Glomerular visceral epithelial cell (primary cell): ENCODE measurements around the gene CYP27A1.
"Not testable (repeated sequence)": the region's sequence is repeated elsewhere in the genome, so short reads cannot be mapped to it uniquely, and the experiment has no call there.

Source experiments
- DNase-seq: peaks from one replicate; pipeline ENCODE4 v3.0.0-alpha.2; 2016; ENCODE audit errors: extremely low spot score

CYP27A1 gene

GRCh38 chr2:218781691-218782527, at the start of gene CYP27A1:
Gene CYP27A1 (plus strand): TSS chr2:218782147. CDS start chr2:218782183, 36 bp downstream.
- DNase-seq: peak; percentile 65

GRCh38 chr2:218732761-218733158, 49.2 kb upstream of the CYP27A1 start:
- DNase-seq: no peak

DNA sequence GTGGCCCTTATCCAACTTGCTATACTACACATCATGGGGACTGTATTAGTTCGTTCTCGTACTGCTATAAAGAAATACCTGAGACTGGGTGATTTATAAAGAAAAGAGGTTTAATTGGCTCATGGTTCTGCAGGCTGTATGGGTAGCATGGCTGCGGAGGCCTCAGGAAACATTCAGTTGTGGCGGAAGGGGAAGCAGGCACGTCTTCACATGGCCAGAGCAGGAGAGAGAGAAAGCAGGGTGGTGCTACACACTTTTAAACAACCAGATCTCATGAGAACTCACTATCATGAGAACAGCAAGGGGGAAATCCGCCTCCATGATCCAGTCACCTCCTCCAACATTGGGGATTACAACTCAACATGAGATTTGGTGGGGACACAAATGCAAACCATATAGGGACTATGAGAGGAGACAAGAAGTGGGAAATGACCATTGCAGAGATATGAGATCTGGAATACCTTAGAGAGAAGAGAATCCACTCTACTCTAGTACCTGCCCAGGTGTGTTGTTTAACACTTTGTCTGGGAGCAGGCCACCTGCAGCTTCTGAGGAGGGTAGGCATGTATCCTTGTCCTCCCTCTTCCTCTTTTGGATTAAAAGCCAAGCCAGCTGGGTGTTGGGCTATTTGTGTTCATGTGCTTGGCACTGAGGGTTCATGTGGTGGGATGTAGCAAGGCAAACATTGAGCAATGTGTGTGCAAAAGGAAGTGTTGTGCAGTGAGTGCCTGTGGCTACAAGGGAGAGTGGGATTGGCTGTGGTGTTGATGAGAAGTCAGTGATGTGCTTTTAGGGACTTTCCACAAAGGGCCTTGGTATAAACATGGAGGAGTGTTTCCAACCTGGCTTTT, 48.6 kb upstream of the CYP27A1 start:
- peak; percentile 64 for DNase-seq

DNA sequence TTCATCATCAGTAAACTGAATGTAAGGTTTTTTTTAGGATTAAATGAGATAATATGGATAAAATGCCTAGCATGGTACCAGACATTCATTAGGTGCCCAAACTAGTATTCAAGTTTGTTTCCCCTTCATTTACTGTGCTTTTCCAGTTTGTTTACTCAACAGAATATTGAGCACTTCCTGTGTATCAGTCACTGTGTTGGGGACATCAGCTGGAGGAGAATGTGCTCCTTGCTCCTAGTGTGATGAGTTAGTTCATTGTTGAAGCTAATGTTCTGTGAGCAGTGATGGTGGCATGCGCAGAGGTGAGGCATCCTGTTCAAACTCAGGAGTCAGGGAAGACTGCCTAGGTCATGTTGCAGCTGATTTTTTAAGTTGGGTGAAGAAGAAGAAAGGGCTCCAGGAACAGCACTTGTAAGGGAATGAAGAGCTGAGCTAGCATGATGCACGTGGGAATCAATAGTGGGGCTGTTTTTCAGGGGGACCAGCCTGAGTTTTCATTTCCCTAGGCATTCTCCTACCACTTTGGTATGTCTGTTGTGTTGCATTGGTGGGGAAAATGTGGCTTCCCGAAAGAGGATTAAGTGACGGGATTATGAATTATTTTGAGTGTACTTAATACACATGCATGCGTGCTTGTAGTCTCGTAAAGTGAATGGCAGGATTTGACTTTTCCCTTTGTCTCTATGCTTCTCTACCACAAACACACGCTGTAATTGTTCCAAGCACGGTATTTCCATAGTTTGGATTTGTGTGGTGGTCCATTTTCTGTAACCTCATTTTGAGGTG, 47.6 kb upstream of the CYP27A1 start:
- DNase-seq: no peak

DNA sequence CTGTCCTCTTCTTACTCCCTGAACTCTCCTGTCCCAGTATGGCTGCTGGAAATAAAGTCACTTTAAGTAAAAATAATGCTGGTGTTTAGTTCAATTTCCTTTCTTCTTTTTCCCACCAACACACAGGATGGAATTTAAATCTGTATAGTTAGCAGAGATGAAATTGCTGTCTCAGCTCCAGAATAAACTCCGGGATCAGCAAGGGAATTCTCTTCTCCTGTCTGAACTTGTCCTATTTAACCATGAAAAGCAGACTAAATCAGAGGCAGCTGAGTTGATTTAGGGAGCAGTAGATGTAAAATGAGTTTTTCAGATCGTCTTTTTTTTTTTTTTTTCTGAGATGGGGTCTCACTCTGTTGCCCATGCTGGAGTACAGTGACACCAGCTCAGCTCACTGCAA, 45.4 kb upstream of the CYP27A1 start:
- no peak for DNase-seq

GRCh38 chr2:218743068-218743467, 38.9 kb upstream of the CYP27A1 start:
- DNase-seq: no peak

- no peak for DNase-seq
Observed at GRCh38 chr2:218744615-218745014, 37.3 kb upstream of the CYP27A1 start.

GRCh38 chr2:218745160-218745558, 36.8 kb upstream of the CYP27A1 start:
- no peak for DNase-seq

DNA sequence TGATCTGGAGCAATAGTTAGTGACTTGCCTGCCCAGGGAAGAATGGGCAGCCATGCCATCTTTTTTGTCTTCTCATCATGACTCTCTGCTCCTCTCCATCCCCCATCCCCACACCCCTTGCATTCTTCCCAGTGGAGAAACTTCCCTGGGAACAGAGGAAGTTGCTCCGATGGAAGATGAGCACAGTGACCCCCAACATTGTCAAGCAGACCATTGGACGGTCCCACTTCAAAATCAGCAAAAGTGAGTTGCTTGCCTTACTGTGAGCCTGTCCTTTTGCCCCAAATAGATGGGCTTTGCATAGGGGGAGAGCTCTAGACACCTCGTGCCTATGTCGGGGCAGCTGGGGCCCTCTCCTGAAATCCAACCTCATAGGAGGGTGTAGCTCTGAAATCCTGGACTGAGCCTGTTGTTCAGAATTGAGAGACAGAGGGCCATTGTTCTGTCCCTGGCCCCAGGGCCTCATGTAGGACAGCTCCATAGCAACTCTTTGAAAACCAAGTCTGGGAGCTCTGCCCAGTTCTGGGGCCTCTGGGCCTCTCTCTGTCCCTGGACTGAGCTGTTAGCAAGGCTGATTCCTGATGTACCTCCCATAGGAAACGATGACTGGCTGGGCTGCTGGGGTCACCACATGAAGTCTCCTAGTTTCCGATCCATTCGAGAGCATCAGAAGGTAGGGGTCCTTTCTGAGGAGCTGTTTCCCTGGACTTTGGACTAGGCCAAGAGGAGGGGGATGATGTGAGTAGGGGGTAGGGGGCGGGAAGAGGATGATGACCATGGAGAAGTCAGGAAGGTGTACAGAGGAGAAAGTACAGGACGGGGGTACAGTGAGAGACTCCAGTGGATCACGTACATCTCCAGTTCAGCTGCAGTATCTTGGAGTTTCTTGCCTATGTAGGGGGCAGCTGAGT, 36.1 kb upstream of the CYP27A1 start:
- DNase-seq: no peak

- DNase-seq: no peak
Observed at GRCh38 chr2:218746470-218746795, 35.5 kb upstream of the CYP27A1 start.

DNA sequence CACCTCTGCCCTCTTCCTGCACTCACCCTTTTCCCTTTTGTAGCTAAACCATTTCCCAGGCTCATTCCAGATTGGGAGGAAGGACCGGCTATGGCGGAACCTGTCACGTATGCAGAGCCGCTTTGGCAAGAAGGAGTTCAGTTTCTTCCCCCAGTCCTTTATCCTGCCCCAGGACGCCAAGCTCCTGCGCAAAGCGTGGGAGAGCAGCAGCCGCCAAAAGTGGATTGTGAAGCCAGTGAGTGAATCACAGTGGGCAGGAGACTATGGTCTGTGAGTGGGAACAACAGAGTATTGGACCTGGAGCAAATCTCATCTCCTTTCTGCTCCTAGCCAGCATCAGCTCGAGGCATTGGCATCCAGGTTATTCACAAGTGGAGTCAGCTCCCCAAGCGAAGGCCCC, 35.0 kb upstream of the CYP27A1 start:
- DNase-seq: no peak

DNA sequence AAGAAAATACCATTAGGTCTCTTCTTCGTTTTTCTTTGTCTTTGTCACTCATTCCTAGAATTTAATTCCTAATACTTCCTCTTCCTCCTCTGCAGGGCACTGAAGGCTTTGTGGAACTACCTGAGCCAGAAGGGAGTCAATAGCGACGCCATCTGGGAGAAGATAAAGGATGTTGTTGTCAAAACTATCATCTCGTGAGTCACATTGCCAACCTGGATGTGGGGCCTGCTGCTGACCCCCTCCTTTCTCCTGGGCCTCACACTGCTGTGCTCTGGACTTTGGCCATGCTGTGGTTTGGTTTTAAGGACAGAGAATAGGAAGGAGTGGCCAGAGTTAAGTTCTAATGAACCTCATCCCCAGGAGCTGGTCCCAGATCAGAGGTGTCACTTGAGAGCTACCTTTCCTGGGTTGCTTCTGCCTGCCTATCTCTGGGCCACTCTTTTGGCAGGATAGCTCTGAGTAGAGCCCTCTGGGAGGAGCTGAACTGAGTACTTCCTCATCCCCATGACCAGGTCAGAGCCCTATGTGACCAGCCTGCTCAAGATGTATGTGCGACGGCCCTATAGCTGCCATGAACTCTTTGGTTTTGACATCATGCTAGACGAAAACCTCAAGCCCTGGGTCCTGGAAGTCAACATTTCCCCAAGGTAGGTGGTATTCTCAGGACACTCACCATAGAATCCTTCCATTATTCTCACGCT, 33.1 kb upstream of the CYP27A1 start:
- DNase-seq: no peak

- DNase-seq: no peak
Observed at GRCh38 chr2:218754201-218754600, 27.7 kb upstream of the CYP27A1 start.

DNA sequence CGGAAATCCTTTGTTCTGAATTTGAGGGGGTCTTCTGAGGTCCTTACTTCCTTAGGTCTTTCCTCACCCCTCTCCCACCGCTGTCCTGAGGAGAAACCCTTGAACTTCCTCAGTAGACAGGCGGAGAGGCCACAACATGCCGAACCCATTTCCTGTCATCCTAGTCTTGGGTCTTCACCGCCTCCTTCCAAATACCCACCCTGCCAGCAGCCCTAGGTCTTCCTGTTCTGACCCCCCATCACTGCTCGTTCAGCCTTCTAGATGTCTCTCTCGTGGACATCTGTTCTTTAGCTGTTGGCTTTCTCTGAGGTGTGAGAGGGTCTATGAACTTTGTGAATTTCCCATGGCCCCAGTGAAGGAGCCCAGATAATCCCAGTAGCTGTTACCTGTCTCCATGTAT, 27.2 kb upstream of the CYP27A1 start:
- no peak for DNase-seq

DNA sequence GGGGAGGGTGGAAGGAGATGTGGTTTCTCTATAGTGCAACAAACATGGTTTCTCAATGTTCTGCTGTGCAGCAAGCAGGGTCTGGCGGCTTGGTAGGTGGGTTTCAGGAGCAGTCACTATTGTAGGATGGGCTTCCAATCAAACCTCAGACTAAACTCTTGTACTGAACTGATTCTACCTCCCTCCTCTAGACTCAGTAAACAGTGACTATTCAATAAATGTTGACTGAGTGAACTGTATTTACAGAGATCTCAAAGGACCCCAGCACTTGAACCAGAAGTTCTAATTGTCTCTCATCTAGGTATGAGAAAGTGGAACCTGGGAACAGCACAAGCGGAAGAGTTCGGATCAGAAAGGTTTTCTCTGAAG, 26.8 kb upstream of the CYP27A1 start:
- DNase-seq: no peak

- DNase-seq: no peak
Observed at GRCh38 chr2:218755567-218756404, 26.2 kb upstream of the CYP27A1 start.

DNA sequence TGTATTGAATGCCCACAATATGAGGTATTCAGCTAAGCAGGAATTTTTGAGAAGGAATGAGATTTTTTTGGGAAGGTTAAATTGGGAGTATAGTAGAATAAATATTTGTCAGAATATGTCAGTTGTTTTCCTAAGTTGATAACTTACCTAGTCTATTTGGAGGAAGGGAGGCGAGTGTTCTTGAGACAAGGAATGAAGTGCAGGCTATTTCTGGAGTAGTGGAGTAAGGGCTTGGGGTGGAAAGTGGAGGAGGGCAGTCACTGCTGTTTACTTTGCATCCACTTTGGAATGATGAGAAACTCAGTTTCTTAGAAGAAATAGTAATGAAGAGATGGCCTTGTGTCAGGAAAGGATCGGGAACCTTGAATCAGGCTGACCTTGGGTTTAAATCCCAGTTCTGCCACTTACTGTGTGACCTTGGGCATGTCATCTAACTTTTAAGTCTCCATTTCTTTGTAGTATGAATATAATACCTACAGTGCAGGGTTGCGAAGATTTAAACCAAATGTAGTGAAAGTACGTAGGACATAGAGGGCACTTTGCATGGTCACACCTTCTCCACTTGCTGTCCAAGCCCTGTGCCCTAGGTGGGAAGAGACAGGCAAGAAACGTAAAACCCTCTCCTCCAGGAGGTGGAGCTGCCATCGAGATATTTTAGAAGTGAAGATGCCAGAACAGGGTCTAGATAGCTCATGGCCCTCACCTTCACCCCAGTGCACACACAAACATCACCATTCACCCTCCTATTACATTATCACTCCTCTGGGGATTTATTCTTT, 25.2 kb upstream of the CYP27A1 start:
- DNase-seq: no peak

GRCh38 chr2:218761795-218762194, 20.2 kb upstream of the CYP27A1 start:
- DNase-seq: no peak

- DNase-seq: not testable (repeated sequence)
Observed at GRCh38 chr2:218772759-218773158, 9.2 kb upstream of the CYP27A1 start.
